PC-9 (cell line): Measurements from ENCODE around the gene NXF2B.
"Not testable (repeated sequence)": the region's sequence is repeated elsewhere in the genome, so short reads cannot be mapped to it uniquely, and the experiment has no call there.

Source experiments
- EZH2 ChIP-seq: fragments of 200-600 bp; sonication (generic); IDR thresholded peaks from 2 replicates; pipeline ENCODE4 v1.8.0; 2017; ENCODE audit warnings: antibody characterized with exemption, low read depth
- TF ChIP-seq, protein P1 (sequence below): fragments of 200-600 bp; sonication (generic); conservative IDR thresholded peaks from 2 replicates; pipeline ENCODE4 v1.6.1; 2017; ENCODE audit warnings: mixed run types, antibody characterized with exemption, mild to moderate bottlenecking, moderate library complexity

DNA sequence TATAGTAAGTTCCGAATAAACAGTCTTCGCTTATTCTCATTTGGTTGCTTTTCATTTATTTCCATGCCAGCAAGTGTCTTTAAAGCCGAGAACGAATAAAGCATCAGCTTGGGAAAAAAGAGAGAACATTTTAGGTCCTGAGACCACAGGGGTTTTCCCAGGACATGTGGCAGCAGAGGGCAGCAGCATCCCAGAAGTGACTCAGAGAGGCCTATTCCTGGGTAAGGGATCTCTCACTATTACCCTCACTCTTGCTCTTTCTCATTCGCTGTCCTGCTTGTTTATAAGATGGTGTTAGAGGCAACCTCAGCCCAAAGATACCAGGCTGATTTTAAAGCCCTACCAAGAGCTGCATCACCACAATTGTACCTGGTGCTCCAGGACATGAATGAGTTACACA lies 39.0 kb upstream of the NXF2B start:
- TF ChIP-seq, protein P1, sequence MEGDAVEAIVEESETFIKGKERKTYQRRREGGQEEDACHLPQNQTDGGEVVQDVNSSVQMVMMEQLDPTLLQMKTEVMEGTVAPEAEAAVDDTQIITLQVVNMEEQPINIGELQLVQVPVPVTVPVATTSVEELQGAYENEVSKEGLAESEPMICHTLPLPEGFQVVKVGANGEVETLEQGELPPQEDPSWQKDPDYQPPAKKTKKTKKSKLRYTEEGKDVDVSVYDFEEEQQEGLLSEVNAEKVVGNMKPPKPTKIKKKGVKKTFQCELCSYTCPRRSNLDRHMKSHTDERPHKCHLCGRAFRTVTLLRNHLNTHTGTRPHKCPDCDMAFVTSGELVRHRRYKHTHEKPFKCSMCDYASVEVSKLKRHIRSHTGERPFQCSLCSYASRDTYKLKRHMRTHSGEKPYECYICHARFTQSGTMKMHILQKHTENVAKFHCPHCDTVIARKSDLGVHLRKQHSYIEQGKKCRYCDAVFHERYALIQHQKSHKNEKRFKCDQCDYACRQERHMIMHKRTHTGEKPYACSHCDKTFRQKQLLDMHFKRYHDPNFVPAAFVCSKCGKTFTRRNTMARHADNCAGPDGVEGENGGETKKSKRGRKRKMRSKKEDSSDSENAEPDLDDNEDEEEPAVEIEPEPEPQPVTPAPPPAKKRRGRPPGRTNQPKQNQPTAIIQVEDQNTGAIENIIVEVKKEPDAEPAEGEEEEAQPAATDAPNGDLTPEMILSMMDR = not testable (repeated sequence)
- TF ChIP-seq EZH2 = not testable (repeated sequence)
